Retinal pigment epithelial cell (primary cell): Measurements from ENCODE around the gene SSH2.

Experiments used
- DNase-seq: peaks from one replicate; pipeline ENCODE4 v3.0.0-alpha.2; 2010; ENCODE audit warnings: low read depth
- H3K4me3 ChIP-seq: 2 replicates; pipeline ENCODE4 v1.5.1; 2011; ENCODE audit warnings: mild to moderate bottlenecking, low read length, control low read depth, moderate library complexity
- TF ChIP-seq, protein P1 (sequence below): conservative IDR thresholded peaks from 2 replicates; pipeline ENCODE4 v1.5.1; 2011; ENCODE audit warnings: low read depth, low read length, control low read depth, inconsistent platforms

Gene SSH2

DNA sequence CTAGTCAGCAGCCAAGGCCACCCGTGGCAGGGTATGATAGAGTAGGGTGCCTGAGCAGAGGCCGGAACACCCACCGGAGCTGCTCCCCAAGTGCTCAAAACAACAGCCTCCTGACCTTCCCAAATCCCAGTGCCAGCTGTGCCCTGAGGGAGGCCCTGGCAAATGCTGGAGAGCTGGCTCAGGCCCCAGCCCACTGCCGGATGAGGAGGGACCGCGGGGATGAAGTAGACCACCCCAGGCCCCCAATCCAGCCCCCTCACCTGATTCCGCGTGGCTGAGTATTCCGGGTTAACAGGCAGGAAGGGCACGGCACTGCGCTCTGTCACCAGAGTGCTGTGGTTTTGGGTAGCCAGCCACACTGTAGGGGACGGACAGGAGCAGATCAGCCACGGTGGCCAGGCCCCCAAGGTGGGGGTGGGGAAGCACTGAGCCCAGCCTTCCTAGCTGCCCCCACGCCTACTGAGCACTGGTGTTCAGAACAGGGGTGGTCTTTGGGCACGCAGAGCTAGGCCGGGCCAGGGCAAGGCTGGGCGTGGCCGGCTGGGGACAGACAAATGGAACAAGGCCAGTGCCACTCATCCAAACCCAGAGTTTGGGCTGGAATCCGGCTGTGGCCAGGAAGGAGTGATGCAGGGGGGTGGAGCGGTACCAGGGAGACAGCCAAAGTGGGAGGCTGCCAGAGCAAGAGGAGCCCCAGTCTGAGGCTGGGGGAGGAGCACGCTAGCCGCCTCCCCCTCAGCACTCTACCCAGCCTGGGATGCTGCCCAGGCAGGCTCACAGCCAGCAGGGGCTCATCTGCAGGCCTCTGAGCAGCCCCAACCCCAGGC, 352.4 kb downstream of the SSH2 start:
- H3K4me3 ChIP-seq: no peak overlapping the region
- DNase-seq: no peak
- TF ChIP-seq, protein P1, sequence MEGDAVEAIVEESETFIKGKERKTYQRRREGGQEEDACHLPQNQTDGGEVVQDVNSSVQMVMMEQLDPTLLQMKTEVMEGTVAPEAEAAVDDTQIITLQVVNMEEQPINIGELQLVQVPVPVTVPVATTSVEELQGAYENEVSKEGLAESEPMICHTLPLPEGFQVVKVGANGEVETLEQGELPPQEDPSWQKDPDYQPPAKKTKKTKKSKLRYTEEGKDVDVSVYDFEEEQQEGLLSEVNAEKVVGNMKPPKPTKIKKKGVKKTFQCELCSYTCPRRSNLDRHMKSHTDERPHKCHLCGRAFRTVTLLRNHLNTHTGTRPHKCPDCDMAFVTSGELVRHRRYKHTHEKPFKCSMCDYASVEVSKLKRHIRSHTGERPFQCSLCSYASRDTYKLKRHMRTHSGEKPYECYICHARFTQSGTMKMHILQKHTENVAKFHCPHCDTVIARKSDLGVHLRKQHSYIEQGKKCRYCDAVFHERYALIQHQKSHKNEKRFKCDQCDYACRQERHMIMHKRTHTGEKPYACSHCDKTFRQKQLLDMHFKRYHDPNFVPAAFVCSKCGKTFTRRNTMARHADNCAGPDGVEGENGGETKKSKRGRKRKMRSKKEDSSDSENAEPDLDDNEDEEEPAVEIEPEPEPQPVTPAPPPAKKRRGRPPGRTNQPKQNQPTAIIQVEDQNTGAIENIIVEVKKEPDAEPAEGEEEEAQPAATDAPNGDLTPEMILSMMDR: no peak

DNA sequence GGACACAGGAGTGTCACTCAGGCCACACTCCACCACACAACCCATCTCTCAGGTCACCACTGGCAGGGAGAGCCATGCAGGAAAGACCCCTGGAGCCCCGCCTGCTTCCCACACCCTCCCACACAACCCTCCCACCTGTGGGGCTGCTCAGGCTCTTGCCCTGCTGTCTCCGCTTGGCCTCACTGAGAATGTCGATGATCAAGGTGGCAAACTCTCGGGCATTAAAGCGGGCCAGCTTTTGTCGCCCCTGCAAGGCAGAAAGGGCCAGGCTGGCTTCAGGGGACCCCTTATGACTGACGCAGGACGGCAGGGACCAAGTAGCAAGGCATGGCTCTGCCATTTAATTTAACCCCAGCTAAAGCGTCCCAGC, 353.0 kb downstream of the SSH2 start:
- H3K4me3 ChIP-seq: no peak overlapping the region
- TF ChIP-seq, protein P1: no peak
- no peak for DNase-seq

GRCh38 chr17:29576214-29577000, 353.6 kb downstream of the SSH2 start:
- no peak for DNase-seq
- no peak overlapping the region for H3K4me3 ChIP-seq
- TF ChIP-seq, protein P1: no peak
